DOHH2 (cell line): ENCODE measurements around the gene KCNH1.

ENCODE experiments used
- H3F3A ChIP-seq: fragments of 200-600 bp; sonication (generic), shearing (Covaris generic); 2 replicates; pipeline ENCODE4 v1.6.0; 2016; ENCODE audit warnings: antibody characterized with exemption, mild to moderate bottlenecking; ENCODE audit not compliant: control insufficient read depth, insufficient read depth
- H3K27ac ChIP-seq: fragments of 200-600 bp; sonication (generic); 2 replicates; pipeline ENCODE4 v1.5.1; 2014; ENCODE audit warnings: low read depth, mild to moderate bottlenecking, low read length, moderate library complexity
- H3K27me3 ChIP-seq: fragments of 200-600 bp; sonication (generic); 2 replicates; pipeline ENCODE4 v1.6.1; 2014; ENCODE audit warnings: mild to moderate bottlenecking, low read length, mixed read lengths; ENCODE audit not compliant: control insufficient read depth
- H3K36me3 ChIP-seq: fragments of 200-600 bp; sonication (generic); 2 replicates; pipeline ENCODE4 v1.6.1; 2014; ENCODE audit warnings: mild to moderate bottlenecking, low read length, moderate library complexity, mixed read lengths; ENCODE audit not compliant: control insufficient read depth
- H3K4me1 ChIP-seq: fragments of 200-600 bp; sonication (generic); 2 replicates; pipeline ENCODE4 v1.6.1; 2014; ENCODE audit warnings: mild to moderate bottlenecking, low read length, mixed read lengths; ENCODE audit not compliant: control insufficient read depth
- H3K4me2 ChIP-seq: fragments of 200-600 bp; sonication (generic); 2 replicates; pipeline ENCODE4 v1.6.0; 2014; ENCODE audit warnings: mild to moderate bottlenecking, low read length, moderate library complexity
- H3K4me3 ChIP-seq: fragments of 200-600 bp; sonication (generic); 2 replicates; pipeline ENCODE4 v1.5.1; 2014; ENCODE audit warnings: mild to moderate bottlenecking, low read length, mixed read lengths
- H3K79me2 ChIP-seq: fragments of 200-600 bp; sonication (generic); 2 replicates; pipeline ENCODE4 v1.6.1; 2014; ENCODE audit warnings: mild to moderate bottlenecking, low read length, mixed read lengths; ENCODE audit not compliant: control insufficient read depth
- H3K9me2 ChIP-seq: fragments of 200-600 bp; sonication (generic); replicated peaks from 2 replicates; pipeline ENCODE4 v1.6.1; 2014; ENCODE audit warnings: mild to moderate bottlenecking, low read length, mixed read lengths; ENCODE audit not compliant: control insufficient read depth
- H3K9me3 ChIP-seq: fragments of 200-600 bp; sonication (generic); 2 replicates; pipeline ENCODE4 v1.6.1; 2014; ENCODE audit warnings: antibody characterized with exemption, low read length, mixed read lengths; ENCODE audit not compliant: control insufficient read depth, insufficient read depth
- H4K20me1 ChIP-seq: fragments of 200-600 bp; sonication (generic); 2 replicates; pipeline ENCODE4 v1.6.0; 2014; ENCODE audit warnings: low read depth, mild to moderate bottlenecking, antibody characterized with exemption, low read length, moderate library complexity; ENCODE audit not compliant: control insufficient read depth, insufficient read depth
- CTCF ChIP-seq: fragments of 200-600 bp; sonication (generic); IDR thresholded peaks from one replicate; pipeline ENCODE4 v1.5.1; 2014; ENCODE audit warnings: antibody characterized with exemption, mild to moderate bottlenecking, low read depth, low read length; ENCODE audit not compliant: poor library complexity, severe bottlenecking
- EZH2phosphoT487 ChIP-seq: fragments of 200-600 bp; sonication (generic); IDR thresholded peaks from 2 replicates; pipeline ENCODE4 v1.6.1; 2017; ENCODE audit warnings: borderline replicate concordance, mild to moderate bottlenecking, antibody characterized with exemption, low read length, moderate library complexity, mixed read lengths

KCNH1 gene

GRCh38 chr1:210901981-210902770, 231.8 kb downstream of the KCNH1 start:
- TF ChIP-seq CTCF (no peak), EZH2phosphoT487 (no peak)
- H4K20me1 ChIP-seq: no peaks in the 10 kb centered on the region
- no peaks in the 10 kb centered on the region for H3K9me2 ChIP-seq
- H3K36me3 ChIP-seq: no peaks in the 10 kb centered on the region
- H3K4me1 ChIP-seq: no peaks in the 10 kb centered on the region
- H3K79me2 ChIP-seq: no peaks in the 10 kb centered on the region
- H3K27me3 ChIP-seq: no peaks in the 10 kb centered on the region; the same call in 1 of the 2 replicates
- no peaks in the 10 kb centered on the region for H3K9me3 ChIP-seq
- H3K27ac ChIP-seq: no peak overlapping the region
- no peak overlapping the region for H3K4me2 ChIP-seq
- H3K4me3 ChIP-seq: no peak overlapping the region
- H3F3A ChIP-seq: no peaks in the 10 kb centered on the region

- H3K4me1 ChIP-seq: no peaks in the 10 kb centered on the region
- TF ChIP-seq EZH2phosphoT487 (no peak), CTCF (no peak)
- H3K27me3 ChIP-seq: no peaks in the 10 kb centered on the region; the same call in 1 of the 2 replicates
- H3K36me3 ChIP-seq: no peaks in the 10 kb centered on the region
- H3K27ac ChIP-seq: no peak overlapping the region
- H3K9me2 ChIP-seq: no peaks in the 10 kb centered on the region
- no peaks in the 10 kb centered on the region for H3K9me3 ChIP-seq
- H3K4me3 ChIP-seq: no peak overlapping the region
- no peaks in the 10 kb centered on the region for H3K79me2 ChIP-seq
- H4K20me1 ChIP-seq: no peaks in the 10 kb centered on the region
- H3K4me2 ChIP-seq: no peak overlapping the region
- no peaks in the 10 kb centered on the region for H3F3A ChIP-seq
These were observed 233.1 kb downstream of the KCNH1 start for GRCh38 chr1:210900820-210901219.

GRCh38 chr1:210900079-210900478, 233.9 kb downstream of the KCNH1 start:
- H3F3A ChIP-seq: no peaks in the 10 kb centered on the region
- no peaks in the 10 kb centered on the region for H3K9me2 ChIP-seq
- no peaks in the 10 kb centered on the region for H3K4me1 ChIP-seq
- no peak overlapping the region for H3K4me3 ChIP-seq
- H3K79me2 ChIP-seq: no peaks in the 10 kb centered on the region
- TF ChIP-seq EZH2phosphoT487 (no peak), CTCF (no peak)
- no peak overlapping the region for H3K27ac ChIP-seq
- no peak overlapping the region for H3K4me2 ChIP-seq
- no peaks in the 10 kb centered on the region for H3K36me3 ChIP-seq
- no peaks in the 10 kb centered on the region for H3K9me3 ChIP-seq
- H4K20me1 ChIP-seq: no peaks in the 10 kb centered on the region
- no peaks in the 10 kb centered on the region; the same call in 1 of the 2 replicates for H3K27me3 ChIP-seq
